MM.1S (cell line): ENCODE measurements around the gene SH3RF3.

ENCODE experiments used
- DNase-seq: peaks from one replicate; pipeline ENCODE4 v3.0.0-alpha.2; 2015
- H2AFZ ChIP-seq: fragments of 300-600 bp; sonication (generic); 2 replicates; pipeline ENCODE4 v1.6.0; 2016; ENCODE audit warnings: antibody characterized with exemption, low read length
- H3F3A ChIP-seq: fragments of 300-600 bp; sonication (generic); 2 replicates; pipeline ENCODE4 v1.6.1; 2016; ENCODE audit warnings: mild to moderate bottlenecking, antibody characterized with exemption, low read length, moderate library complexity, mixed read lengths; ENCODE audit not compliant: insufficient read depth
- H3K27ac ChIP-seq: fragments of 300-600 bp; sonication (generic); 2 replicates; pipeline ENCODE4 v1.5.1; 2016; ENCODE audit warnings: mild to moderate bottlenecking, low read length
- H3K27me3 ChIP-seq: fragments of 300-600 bp; sonication (generic); replicated peaks from 2 replicates; pipeline ENCODE4 v1.6.0; 2016; ENCODE audit warnings: low read length; ENCODE audit not compliant: insufficient read depth
- H3K36me3 ChIP-seq: fragments of 300-600 bp; sonication (generic); replicated peaks from 2 replicates; pipeline ENCODE4 v1.6.1; 2016; ENCODE audit warnings: mild to moderate bottlenecking, low read length, mixed read lengths; ENCODE audit not compliant: insufficient read depth
- H3K4me1 ChIP-seq: fragments of 300-600 bp; sonication (generic); 2 replicates; pipeline ENCODE4 v1.6.1; 2016; ENCODE audit warnings: low read length, mixed read lengths
- H3K4me2 ChIP-seq: fragments of 300-600 bp; sonication (generic); 2 replicates; pipeline ENCODE4 v1.6.0; 2016; ENCODE audit warnings: low read depth, low read length
- H3K4me3 ChIP-seq: fragments of 300-600 bp; sonication (generic); 2 replicates; pipeline ENCODE4 v1.5.1; 2016; ENCODE audit warnings: low read length, mixed read lengths
- H3K79me2 ChIP-seq: fragments of 300-600 bp; sonication (generic); 2 replicates; pipeline ENCODE4 v1.6.1; 2016; ENCODE audit warnings: mixed run types, low read length, mixed read lengths
- H3K9ac ChIP-seq: fragments of 300-600 bp; sonication (generic); 2 replicates; pipeline ENCODE4 v1.6.1; 2016; ENCODE audit warnings: low read length, mixed read lengths
- H3K9me2 ChIP-seq: fragments of 300-600 bp; sonication (generic); replicated peaks from 2 replicates; pipeline ENCODE4 v1.6.1; 2016; ENCODE audit warnings: mild to moderate bottlenecking, low read length, mixed read lengths; ENCODE audit not compliant: insufficient read depth
- H3K9me3 ChIP-seq: fragments of 300-600 bp; sonication (generic); replicated peaks from 2 replicates; pipeline ENCODE4 v1.6.1; 2016; ENCODE audit warnings: mild to moderate bottlenecking, low read length, mixed read lengths; ENCODE audit not compliant: insufficient read depth
- H4K20me1 ChIP-seq: fragments of 300-600 bp; sonication (generic); 2 replicates; pipeline ENCODE4 v1.6.1; 2016; ENCODE audit warnings: mild to moderate bottlenecking, low read length, moderate library complexity, mixed read lengths; ENCODE audit not compliant: insufficient read depth
- EZH2 ChIP-seq: fragments of 300-600 bp; sonication (generic); optimal IDR thresholded peaks from 2 replicates; pipeline ENCODE3; 2017; ENCODE audit warnings: low read depth, mild to moderate bottlenecking, antibody characterized with exemption, low read length, mixed read lengths
- EZH2phosphoT487 ChIP-seq: fragments of 300-600 bp; sonication (generic); IDR thresholded peaks from 2 replicates; pipeline ENCODE4 v1.6.1; 2018; ENCODE audit warnings: antibody characterized with exemption, low read length
- TF ChIP-seq, protein P1 (sequence below): fragments of 300-600 bp; sonication (generic); IDR thresholded peaks from 2 replicates; pipeline ENCODE4 v1.5.1; 2016; ENCODE audit warnings: antibody characterized with exemption, low read length, mixed read lengths

Gene SH3RF3

DNA sequence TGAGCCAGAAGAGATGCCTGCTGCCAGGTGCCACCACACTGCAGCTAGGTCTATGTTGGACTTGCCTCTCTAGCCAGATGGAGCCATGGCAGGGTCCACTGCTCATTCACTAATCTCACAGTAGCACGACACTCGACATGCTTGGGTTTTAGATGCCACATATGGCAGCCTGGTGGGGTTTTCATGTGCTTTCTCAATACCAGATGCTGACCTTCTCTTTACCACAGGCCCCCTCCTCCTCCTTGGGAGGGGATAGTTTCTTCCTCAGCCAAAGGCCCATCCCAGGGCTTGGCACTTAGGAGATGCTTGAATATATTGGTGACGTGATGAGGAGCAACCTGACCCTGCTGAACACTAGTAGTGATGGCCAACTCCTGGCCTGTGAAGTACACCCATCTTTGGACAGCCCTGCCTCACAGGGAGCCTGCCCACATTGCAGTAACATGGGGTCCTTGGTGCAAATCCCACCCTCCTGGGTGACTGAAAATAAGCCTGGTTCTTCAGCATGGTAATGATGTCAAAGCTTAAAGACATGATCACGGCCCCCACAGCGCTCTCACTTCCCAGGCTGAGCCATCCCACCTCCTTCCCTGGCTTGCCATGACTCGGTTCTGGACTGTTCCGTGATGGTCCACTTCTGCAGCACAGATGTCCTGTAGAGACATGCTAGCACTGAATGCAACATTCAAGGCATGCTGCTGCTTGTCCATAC is 227.5 kb downstream of the SH3RF3 start:
- H2AFZ ChIP-seq, result no peak overlapping the region
- H3F3A ChIP-seq, result peaks cover 11% of the 10 kb centered on the region
- no peaks in the 10 kb centered on the region for H3K9me2 ChIP-seq
- DNase-seq, result no peak
- no peak overlapping the region for H3K9ac ChIP-seq
- no peak for TF ChIP-seq EZH2phosphoT487
- no peak for TF ChIP-seq EZH2
- TF ChIP-seq, protein P1, sequence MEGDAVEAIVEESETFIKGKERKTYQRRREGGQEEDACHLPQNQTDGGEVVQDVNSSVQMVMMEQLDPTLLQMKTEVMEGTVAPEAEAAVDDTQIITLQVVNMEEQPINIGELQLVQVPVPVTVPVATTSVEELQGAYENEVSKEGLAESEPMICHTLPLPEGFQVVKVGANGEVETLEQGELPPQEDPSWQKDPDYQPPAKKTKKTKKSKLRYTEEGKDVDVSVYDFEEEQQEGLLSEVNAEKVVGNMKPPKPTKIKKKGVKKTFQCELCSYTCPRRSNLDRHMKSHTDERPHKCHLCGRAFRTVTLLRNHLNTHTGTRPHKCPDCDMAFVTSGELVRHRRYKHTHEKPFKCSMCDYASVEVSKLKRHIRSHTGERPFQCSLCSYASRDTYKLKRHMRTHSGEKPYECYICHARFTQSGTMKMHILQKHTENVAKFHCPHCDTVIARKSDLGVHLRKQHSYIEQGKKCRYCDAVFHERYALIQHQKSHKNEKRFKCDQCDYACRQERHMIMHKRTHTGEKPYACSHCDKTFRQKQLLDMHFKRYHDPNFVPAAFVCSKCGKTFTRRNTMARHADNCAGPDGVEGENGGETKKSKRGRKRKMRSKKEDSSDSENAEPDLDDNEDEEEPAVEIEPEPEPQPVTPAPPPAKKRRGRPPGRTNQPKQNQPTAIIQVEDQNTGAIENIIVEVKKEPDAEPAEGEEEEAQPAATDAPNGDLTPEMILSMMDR, result no peak
- H3K36me3 ChIP-seq, result no peaks in the 10 kb centered on the region
- H3K79me2 ChIP-seq, result peaks cover 41% of the 10 kb centered on the region
- H3K27ac ChIP-seq, result no peak overlapping the region
- H3K27me3 ChIP-seq, result no peaks in the 10 kb centered on the region
- H3K4me3 ChIP-seq, result no peak overlapping the region
- H3K4me1 ChIP-seq, result peaks cover 24% of the 10 kb centered on the region
- no peak overlapping the region for H3K4me2 ChIP-seq
- no peaks in the 10 kb centered on the region for H4K20me1 ChIP-seq
- no peaks in the 10 kb centered on the region for H3K9me3 ChIP-seq

DNA sequence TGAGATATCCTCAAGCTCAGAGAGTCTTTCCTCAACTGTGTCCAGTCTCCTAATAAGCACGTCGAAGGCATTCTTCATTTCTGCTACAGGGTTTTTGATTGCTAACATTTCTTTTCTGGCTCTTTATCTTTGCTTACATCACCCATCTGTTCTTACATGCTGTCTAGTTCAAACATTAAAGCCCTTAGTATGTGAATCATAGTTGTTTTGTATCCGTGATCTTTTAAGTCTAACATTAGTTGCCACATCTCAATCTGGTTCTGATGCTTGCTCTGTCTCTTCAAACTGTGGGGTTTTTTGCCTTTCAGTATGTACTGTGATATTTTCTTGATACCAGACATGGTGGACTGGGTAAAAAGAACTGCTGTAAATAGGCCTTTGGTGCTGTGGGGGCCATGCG is 235.2 kb downstream of the SH3RF3 start:
- no peaks in the 10 kb centered on the region for H3F3A ChIP-seq
- H2AFZ ChIP-seq, result no peak overlapping the region
- TF ChIP-seq EZH2phosphoT487 (no peak), EZH2 (no peak)
- TF ChIP-seq, protein P1, result no peak
- no peaks in the 10 kb centered on the region for H3K9me3 ChIP-seq
- H3K4me2 ChIP-seq, result no peak overlapping the region
- H3K9me2 ChIP-seq, result no peaks in the 10 kb centered on the region
- no peak overlapping the region for H3K4me3 ChIP-seq
- peaks cover 16% of the 10 kb centered on the region for H3K79me2 ChIP-seq
- no peak overlapping the region for H3K27ac ChIP-seq
- H4K20me1 ChIP-seq, result no peaks in the 10 kb centered on the region
- DNase-seq, result no peak
- H3K9ac ChIP-seq, result no peak overlapping the region
- no peaks in the 10 kb centered on the region for H3K4me1 ChIP-seq
- no peaks in the 10 kb centered on the region for H3K27me3 ChIP-seq
- no peaks in the 10 kb centered on the region for H3K36me3 ChIP-seq

DNA sequence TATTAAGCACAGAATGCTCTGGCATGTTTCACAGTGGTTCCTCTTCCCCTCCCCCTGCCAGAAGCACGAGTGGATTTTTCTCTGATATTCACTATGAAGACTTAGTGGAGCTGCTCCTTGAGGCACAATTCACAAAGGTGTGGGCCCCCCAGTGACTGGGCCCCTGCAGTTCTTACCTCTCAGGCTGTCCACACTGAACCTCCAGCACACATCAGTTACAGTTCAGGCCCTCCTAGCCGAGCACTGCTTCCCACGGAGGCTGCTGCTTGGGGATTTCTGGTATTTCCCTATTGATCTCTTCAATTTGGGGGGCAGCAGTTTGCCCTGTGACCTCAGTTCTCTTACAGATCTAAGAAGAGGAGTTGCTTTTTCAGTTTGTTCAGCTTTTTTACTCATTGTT is 236.1 kb downstream of the SH3RF3 start:
- no peak overlapping the region for H3K4me3 ChIP-seq
- H3K27ac ChIP-seq, result no peak overlapping the region
- no peak for TF ChIP-seq EZH2
- TF ChIP-seq, protein P1, result no peak
- no peak for TF ChIP-seq EZH2phosphoT487
- no peaks in the 10 kb centered on the region for H4K20me1 ChIP-seq
- H3K4me2 ChIP-seq, result no peak overlapping the region
- H3K9me3 ChIP-seq, result no peaks in the 10 kb centered on the region
- H3K27me3 ChIP-seq, result no peaks in the 10 kb centered on the region
- no peaks in the 10 kb centered on the region for H3K36me3 ChIP-seq
- H3K9ac ChIP-seq, result no peak overlapping the region
- H2AFZ ChIP-seq, result no peak overlapping the region
- no peaks in the 10 kb centered on the region for H3K9me2 ChIP-seq
- H3K79me2 ChIP-seq, result peaks cover 16% of the 10 kb centered on the region
- H3F3A ChIP-seq, result no peaks in the 10 kb centered on the region
- H3K4me1 ChIP-seq, result no peaks in the 10 kb centered on the region
- no peak for DNase-seq
